GOT3 (cell line): ENCODE results near the gene ALDH16A1.

Experiments used
- DNase-seq: peaks from one replicate; lab custom pipeline; 2025; ENCODE audit warnings: mixed read lengths; lab: John Stamatoyannopoulos, UW

The ALDH16A1 gene

DNA sequence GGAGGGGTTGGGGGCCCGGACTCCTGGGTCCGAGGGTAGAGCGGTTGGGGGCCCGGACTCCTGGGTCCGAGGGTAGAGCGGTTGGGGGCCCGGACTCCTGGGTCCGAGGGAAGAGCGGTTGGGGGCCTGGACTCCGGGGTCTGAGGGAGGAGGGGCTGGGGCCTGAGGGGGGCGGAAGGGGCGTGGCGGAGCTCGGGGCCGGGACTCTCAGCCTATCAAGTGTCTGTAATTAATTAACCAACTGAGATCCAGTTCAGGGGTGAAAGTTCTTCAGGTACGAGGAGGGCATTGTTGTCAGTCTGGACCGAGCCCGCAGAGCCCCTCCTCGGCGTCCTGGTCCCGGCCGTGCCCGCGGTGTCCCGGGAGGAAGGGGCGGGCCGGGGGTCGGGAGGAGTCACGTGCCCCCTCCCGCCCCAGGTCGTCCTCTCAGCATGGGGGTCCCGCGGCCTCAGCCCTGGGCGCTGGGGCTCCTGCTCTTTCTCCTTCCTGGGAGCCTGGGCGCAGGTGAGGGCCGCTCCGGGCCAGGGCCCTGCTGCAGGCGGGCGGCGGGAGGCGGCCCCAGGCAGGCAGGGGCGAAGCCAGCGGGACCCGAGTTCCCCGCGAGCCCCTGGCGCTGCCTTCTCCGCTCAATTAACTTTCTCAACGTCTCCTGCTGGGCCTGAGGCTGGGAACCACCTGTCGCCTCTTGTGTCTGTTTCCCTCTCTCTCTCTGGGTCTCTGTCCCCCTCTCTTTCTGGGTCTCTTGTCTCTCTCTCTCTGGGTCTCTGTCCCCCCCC lies 60.1 kb downstream of the ALDH16A1 start:
- DNase-seq: no peak

DNA sequence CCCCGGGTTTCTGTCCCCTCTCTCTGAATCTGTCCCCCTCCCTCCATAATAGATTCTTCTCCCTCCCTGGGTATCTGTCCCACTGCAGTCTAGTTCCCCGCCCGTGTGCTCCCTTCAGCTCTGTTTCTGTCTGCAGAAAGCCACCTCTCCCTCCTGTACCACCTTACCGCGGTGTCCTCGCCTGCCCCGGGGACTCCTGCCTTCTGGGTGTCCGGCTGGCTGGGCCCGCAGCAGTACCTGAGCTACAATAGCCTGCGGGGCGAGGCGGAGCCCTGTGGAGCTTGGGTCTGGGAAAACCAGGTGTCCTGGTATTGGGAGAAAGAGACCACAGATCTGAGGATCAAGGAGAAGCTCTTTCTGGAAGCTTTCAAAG lies 60.7 kb downstream of the ALDH16A1 start:
- DNase-seq: no peak

DNA sequence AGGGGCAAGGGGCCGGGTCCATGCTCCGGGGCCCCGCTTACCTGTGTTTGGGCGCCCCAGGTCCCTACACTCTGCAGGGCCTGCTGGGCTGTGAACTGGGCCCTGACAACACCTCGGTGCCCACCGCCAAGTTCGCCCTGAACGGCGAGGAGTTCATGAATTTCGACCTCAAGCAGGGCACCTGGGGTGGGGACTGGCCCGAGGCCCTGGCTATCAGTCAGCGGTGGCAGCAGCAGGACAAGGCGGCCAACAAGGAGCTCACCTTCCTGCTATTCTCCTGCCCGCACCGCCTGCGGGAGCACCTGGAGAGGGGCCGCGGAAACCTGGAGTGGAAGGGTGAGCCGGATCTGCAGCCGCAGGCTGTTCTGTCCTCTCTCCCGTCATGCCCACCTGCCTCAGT lies 61.1 kb downstream of the ALDH16A1 start:
- no peak for DNase-seq

- no peak for DNase-seq
Measured at GRCh38 chr19:49515767-49516166, 62.7 kb downstream of the ALDH16A1 start.

DNA sequence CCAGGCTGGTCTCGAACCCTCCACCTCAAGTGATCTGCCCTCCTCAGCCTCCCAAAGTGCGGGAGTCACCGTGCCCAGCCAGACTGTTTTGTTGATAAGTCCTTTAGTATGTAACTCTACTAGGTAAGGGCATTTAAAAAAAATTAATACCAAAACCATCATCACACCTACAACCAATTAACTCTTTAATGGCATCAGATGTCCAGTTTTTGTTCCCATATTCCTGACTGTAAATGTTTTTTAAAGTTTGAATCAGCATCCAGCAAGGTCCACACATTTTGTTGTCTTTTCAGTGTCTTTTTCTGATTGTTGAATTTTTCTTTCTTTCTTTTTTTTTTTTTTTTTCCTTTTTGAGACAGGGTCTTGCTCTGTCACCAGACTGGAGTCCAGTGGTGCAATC lies 65.0 kb downstream of the ALDH16A1 start:
- DNase-seq: no peak
